Muscle layer of colon (tissue), 2 donors: ENCODE measurements around the gene MLLT6.

ENCODE experiments used
- H3K27ac ChIP-seq: one replicate; pipeline ENCODE4 v1.7.0; 2013; ENCODE audit warnings: low read depth, mild to moderate bottlenecking, low read length, moderate library complexity
- H3K27me3 ChIP-seq, 2 donors: one replicate each; pipeline ENCODE4 v1.7.0; 2013; ENCODE audit warnings: low read length in 2 of 2, mild to moderate bottlenecking in 2 of 2; ENCODE audit not compliant: insufficient read depth in 2 of 2, control insufficient read depth in 1 of 2
- H3K36me3 ChIP-seq: one replicate; pipeline ENCODE4 v1.7.0; 2013; ENCODE audit warnings: mild to moderate bottlenecking, low read length; ENCODE audit not compliant: insufficient read depth
- H3K4me1 ChIP-seq: one replicate; pipeline ENCODE4 v1.7.0; 2013; ENCODE audit warnings: mild to moderate bottlenecking, low read length; ENCODE audit not compliant: insufficient read depth
- H3K4me3 ChIP-seq, 2 donors: one replicate each; pipeline ENCODE4 v1.7.0; 2013; ENCODE audit warnings: low read length in 2 of 2, low read depth in 1 of 2, mild to moderate bottlenecking in 1 of 2, moderate library complexity in 1 of 2
- H3K9ac ChIP-seq: one replicate; pipeline ENCODE4 v1.7.0; 2013; ENCODE audit warnings: low read length
- H3K9me3 ChIP-seq: one replicate; pipeline ENCODE4 v1.7.0; 2013; ENCODE audit warnings: mild to moderate bottlenecking, low read length
- donor health status: abdominal sarcoma.
- donor health status: Adenocarcinoma of cecum.

The MLLT6 gene

DNA sequence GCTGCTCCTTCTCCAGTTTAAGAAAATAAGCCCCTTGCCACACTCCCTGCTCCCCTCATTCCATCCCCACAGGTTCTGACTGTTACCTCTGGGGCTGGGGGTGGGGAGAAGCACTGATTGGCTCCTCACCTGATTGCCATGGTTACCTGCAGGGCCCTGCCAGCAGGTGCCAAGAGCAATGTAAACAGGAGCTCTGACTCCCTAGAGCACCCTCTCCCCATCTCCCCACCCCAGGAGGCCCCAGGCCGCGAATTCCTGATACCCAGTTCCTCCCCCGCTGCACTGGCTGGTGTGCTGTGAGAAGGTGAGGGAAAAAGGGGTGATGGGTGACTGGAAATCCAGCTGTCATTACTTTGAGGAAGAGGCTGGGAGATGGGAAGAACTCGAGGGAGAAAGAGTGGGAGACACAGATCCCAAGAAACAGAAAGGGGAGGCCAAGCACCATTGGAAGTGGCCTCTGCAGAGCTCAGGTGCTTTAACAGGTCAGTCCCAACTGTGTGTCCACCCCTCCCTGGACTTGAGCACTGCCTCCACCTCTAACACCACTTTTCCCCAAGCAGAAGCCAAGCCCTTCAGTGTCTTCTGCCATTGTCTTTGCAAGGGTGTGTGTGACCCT is 38.6 kb downstream of the MLLT6 start:
- no peak overlapping the region for H3K9ac ChIP-seq
- H3K27ac ChIP-seq, result peak overlapping the region; percentile 19
- no peaks in the 10 kb centered on the region for H3K27me3 ChIP-seq
- H3K9me3 ChIP-seq, result no peaks in the 10 kb centered on the region
- H3K4me3 ChIP-seq, result no peak overlapping the region
- peaks cover 38% of the 10 kb centered on the region for H3K4me1 ChIP-seq
- peaks cover 13% of the 10 kb centered on the region for H3K36me3 ChIP-seq

GRCh38 chr17:38745545-38745944 is 40.5 kb downstream of the MLLT6 start:
- no peak overlapping the region for H3K9ac ChIP-seq
- no peaks in the 10 kb centered on the region for H3K27me3 ChIP-seq
- H3K4me1 ChIP-seq, result peaks cover 46% of the 10 kb centered on the region
- H3K36me3 ChIP-seq, result no peaks in the 10 kb centered on the region
- no peaks in the 10 kb centered on the region for H3K9me3 ChIP-seq
- H3K27ac ChIP-seq, result peak overlapping the region; percentile 4
- H3K4me3 ChIP-seq, result no peak overlapping the region

GRCh38 chr17:38746004-38746848 is 41.2 kb downstream of the MLLT6 start:
- H3K9ac ChIP-seq, result peak overlapping the region; percentile 68
- H3K27me3 ChIP-seq, result no peaks in the 10 kb centered on the region
- H3K4me3 ChIP-seq, result peak overlapping the region; percentile 49 to 63
- H3K27ac ChIP-seq, result peak overlapping the region; percentile 59
- no peaks in the 10 kb centered on the region for H3K36me3 ChIP-seq
- H3K9me3 ChIP-seq, result no peaks in the 10 kb centered on the region
- peaks cover 41% of the 10 kb centered on the region for H3K4me1 ChIP-seq

DNA sequence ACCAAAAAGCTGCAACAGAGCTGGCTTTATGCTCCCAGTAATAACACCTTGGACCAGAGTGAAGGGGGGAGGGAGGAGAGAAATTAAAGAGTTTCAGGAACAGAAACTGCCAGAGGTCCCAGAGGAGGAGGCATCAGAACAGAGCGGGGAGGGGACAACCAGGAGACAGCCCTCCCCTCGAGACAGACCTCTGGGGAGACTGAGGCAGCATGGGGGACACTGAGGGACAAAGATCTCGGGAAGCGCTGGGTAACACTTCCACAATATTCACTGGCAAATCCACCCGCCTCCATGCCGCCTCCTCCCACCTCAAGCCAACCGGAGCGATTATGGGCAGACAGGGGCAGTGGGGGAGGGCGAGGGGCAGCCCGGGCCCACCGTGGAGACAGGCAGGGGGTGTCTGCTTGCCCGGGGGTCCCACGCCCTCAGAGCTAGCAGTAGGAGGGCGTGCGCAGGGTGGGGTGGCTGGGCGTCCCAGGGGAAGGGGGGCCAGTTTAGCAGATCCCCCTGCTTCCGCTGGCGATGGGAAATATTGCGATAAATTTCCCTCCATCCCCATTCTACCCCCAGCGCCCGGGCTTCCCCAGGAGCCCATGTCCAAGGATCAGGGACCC is 41.9 kb downstream of the MLLT6 start:
- Histone ChIP-seq H3K36me3 (no peaks in the 10 kb centered on the region), H3K27ac (peak overlapping the region; percentile 59), H3K4me1 (peaks cover 41% of the 10 kb centered on the region), H3K9ac (peak overlapping the region; percentile 68), H3K9me3 (no peaks in the 10 kb centered on the region), H3K4me3 (peak overlapping the region; percentile 49 to 63), H3K27me3 (peaks cover 0 to 4% of the 10 kb centered on the region in 2 donors)

DNA sequence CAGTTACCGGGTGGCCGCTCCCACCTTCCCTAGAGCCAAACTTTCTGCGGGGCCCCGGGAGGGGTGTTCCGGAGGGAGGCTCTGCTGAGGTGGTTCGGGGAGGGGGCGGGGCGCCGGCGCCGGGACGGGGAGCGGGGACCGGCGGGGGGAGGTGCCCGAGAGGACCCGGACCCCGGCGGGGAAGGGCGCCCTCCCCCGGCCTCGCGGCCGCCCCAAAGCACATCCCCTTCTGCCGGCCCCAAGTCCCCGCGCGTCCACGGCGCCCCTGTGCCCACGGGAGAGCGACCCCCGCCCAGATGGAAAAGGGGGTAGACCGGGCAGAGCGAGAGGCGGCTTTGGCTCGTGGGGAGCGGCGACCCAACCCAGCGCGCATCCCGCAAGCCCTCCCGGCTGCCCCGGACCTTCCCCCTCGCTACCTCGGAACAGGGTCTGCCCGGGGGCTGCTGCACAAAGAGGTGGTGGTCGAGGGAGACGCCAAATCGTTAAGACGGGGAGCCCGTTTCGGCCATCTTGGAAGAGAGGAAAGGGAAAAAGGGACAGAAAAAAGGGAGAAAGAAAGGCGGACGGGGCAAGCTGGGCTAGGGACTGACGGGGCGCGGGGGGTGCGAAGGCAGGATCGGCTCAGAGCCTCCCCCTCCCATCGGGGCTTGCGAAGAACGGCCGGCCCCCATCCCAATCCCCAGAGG is 42.5 kb downstream of the MLLT6 start:
- Histone ChIP-seq H3K36me3 (no peaks in the 10 kb centered on the region), H3K4me3 (peak overlapping the region; percentile 49 to 63), H3K27ac (peak overlapping the region; percentile 59), H3K9ac (peak overlapping the region; percentile 53), H3K27me3 (peaks cover 0 to 5% of the 10 kb centered on the region in 2 donors), H3K9me3 (no peaks in the 10 kb centered on the region), H3K4me1 (peaks cover 37% of the 10 kb centered on the region)

GRCh38 chr17:38748149-38748891 is 43.2 kb downstream of the MLLT6 start, which contains the start of gene PCGF2:
Gene PCGF2, minus strand, starts transcription at chr17:38748336. Its CDS starts 7,934 bp downstream, at chr17:38740402.
- H3K9me3 ChIP-seq, result no peaks in the 10 kb centered on the region
- peaks cover 37% of the 10 kb centered on the region for H3K4me1 ChIP-seq
- no peaks in the 10 kb centered on the region for H3K36me3 ChIP-seq
- H3K4me3 ChIP-seq, result peak within 1 kb of the TSS; percentile 62 to 66
- H3K27ac ChIP-seq, result peak within 1 kb of the TSS; percentile 90
- peak within 1 kb of the TSS; percentile 68 for H3K9ac ChIP-seq
- peaks cover 0 to 5% of the 10 kb centered on the region in 2 donors for H3K27me3 ChIP-seq

DNA sequence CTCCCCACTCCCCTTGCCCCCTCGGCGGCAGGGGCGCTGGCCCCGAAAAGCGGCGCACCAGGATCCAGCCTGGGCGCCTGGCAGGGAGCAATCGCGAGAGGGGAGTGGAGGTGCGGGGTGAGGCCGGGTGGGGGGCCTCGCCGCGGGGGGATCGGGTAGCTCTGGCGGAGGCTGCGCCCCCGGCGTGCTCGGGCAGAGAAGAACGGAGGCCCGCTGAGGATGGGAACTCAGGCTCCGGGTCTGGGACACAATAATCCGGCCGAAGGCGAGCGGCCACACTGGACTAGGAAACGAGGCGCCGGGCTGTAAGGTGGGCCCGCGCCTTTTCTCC is 43.8 kb downstream of the MLLT6 start:
- peak overlapping the region; percentile 33 for H3K9ac ChIP-seq
- H3K4me3 ChIP-seq, result peak overlapping the region; percentile 62 to 66
- peaks cover 0 to 5% of the 10 kb centered on the region in 2 donors for H3K27me3 ChIP-seq
- H3K36me3 ChIP-seq, result no peaks in the 10 kb centered on the region
- H3K9me3 ChIP-seq, result no peaks in the 10 kb centered on the region
- H3K27ac ChIP-seq, result peak overlapping the region; percentile 90
- peaks cover 43% of the 10 kb centered on the region for H3K4me1 ChIP-seq

DNA sequence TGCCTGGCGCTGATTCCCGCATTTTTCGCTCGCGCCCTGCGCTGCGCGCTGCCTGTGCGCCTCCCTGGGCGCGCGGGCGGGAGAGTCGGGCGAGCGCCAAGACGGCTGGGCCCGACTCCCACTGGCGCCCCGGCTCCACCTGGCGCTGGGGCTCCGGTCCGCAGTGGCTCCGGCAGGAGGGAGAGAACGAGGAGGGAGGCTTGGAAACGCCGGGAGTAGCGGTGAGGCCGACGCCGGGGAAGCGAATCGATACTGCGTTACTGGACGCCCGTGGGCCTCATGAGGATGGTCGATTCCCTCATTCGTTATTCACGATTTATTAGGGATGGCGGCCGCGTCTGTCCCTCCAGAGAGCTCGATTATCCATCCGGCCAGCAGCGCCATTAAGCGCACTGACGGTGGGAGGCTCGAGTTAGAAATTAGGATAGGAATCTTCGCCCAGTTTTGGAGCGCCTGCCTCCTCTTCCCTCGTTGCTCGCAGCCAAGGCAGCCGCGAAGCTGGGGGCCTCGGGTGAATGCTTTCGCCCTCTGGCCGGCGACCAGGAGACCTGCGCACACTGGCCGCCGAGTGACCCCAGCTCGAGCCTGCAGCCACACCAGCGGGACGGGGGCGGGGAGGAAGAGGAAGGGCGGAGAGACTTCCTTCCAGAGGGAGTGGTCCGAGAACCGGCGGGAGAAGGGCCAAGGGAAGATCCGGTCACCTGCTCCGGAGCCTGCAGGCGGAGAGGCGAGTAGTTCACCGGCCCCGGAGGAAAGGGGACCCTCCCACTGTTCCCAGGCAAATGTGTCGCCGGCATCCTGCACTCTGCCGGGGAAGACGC is 44.4 kb downstream of the MLLT6 start:
- peaks cover 45% of the 10 kb centered on the region for H3K4me1 ChIP-seq
- H3K9me3 ChIP-seq, result no peaks in the 10 kb centered on the region
- H3K27ac ChIP-seq, result peak overlapping the region; percentile 90
- peak overlapping the region; percentile 33 for H3K9ac ChIP-seq
- H3K4me3 ChIP-seq, result peak overlapping the region; percentile 62 to 66
- peaks cover 1% of the 10 kb centered on the region for H3K36me3 ChIP-seq
- H3K27me3 ChIP-seq, result peaks cover 0 to 5% of the 10 kb centered on the region in 2 donors

DNA sequence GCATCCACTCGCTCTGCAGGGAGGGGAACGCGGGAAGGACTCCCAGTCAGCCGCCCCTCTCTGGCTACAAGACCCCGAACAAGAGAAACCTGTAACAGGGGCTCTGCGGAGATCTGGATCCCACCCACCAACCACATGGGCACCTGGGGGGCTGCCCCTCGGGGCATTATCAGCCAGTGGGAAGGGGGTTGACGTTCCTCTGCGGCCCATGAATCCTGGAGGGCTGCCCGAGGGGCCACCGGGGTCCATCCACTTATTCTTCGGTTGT is 44.9 kb downstream of the MLLT6 start:
- Histone ChIP-seq H3K4me3 (peak overlapping the region; percentile 62 to 66), H3K9me3 (no peaks in the 10 kb centered on the region), H3K36me3 (peaks cover 4% of the 10 kb centered on the region), H3K4me1 (peaks cover 45% of the 10 kb centered on the region), H3K27me3 (peaks cover 0 to 5% of the 10 kb centered on the region in 2 donors), H3K27ac (peak overlapping the region; percentile 90), H3K9ac (no peak overlapping the region)

GRCh38 chr17:38750312-38751121 is 45.4 kb downstream of the MLLT6 start:
- peak overlapping the region; percentile 90 for H3K27ac ChIP-seq
- peaks cover 4% of the 10 kb centered on the region for H3K36me3 ChIP-seq
- H3K27me3 ChIP-seq, result peaks cover 0 to 5% of the 10 kb centered on the region in 2 donors
- no peak overlapping the region for H3K9ac ChIP-seq
- no peaks in the 10 kb centered on the region for H3K9me3 ChIP-seq
- peak overlapping the region; percentile 62 to 66 for H3K4me3 ChIP-seq
- peaks cover 43% of the 10 kb centered on the region for H3K4me1 ChIP-seq
